HepG2 (cell line): Measurements from ENCODE around the gene AGRN. TPM values are rescaled to one million over a fixed set of nuclear protein-coding genes. Genes with fewer than 3 reads are reported as not detected.

Experiments used
- ATAC-seq: fragments of 200-7000 bp; cut with Tn5 transposase; 3 replicates; pipeline ENCODE4 v1.9.1; 2020; ENCODE audit warnings: mild to moderate bottlenecking, moderate library complexity
- BruUV-seq: library from RNA; stranded (reverse); fragments of 400-500 nt; replicated peaks from 2 replicates; lab custom pipeline; 2021; lab: Mats Ljungman, UMichigan
- CTCF ChIA-PET: fragments of 300-600 bp; formaldehyde crosslinking; extraction: SDS; loops from one replicate; lab custom pipeline; 2021; ENCODE audit warnings: low total read pairs, inconsistent platforms, low intra/inter-chr PET ratio; lab: Yijun Ruan, JAX
- POLR2A ChIA-PET: fragments of 350-600 bp; sonication (Branson Sonifier 250); formaldehyde crosslinking; loops from one replicate; lab custom pipeline; 2020; ENCODE audit warnings: antibody characterized with exemption, inconsistent platforms; lab: Yijun Ruan, JAX
- DNase-seq: peaks from one replicate; pipeline ENCODE4 v3.0.0-alpha.2; 2015; ENCODE audit warnings: low spot score
- FAIRE-seq: peaks from 3 replicates; lab custom pipeline; 2011; peaks lifted over from hg19 to GRCh38; lab: Jason Lieb, UNC
- H2AFZ ChIP-seq: one replicate; pipeline ENCODE4 v1.6.1; 2011; ENCODE audit warnings: low read length, inconsistent platforms
- H3K27ac ChIP-seq: fragments of 300-600 bp; 3 replicates; pipeline ENCODE4 v1.8.0; 2011; ENCODE audit warnings: mixed run types, mild to moderate bottlenecking, mixed read lengths, low read length, inconsistent platforms; ENCODE audit not compliant: insufficient read depth; ENCODE audit errors: extremely low read length
- H3K27me3 ChIP-seq, 2 experiments: fragments of 200-600 bp in 1 of 2; 2 replicates in 1 of 2; 3 replicates in 1 of 2; pipeline versions ENCODE4 v1.6.0 to v1.8.0; 2011; ENCODE audit warnings: low read length in 2 of 2, mild to moderate bottlenecking in 2 of 2, moderate library complexity in 2 of 2, inconsistent platforms in 1 of 2; ENCODE audit not compliant: insufficient read depth in 2 of 2, control insufficient read depth in 1 of 2
- H3K36me3 ChIP-seq, 2 experiments: fragments of 200-600 bp in 1 of 2; replicated peaks in 1 of 2; 2 replicates in 1 of 2; 3 replicates in 1 of 2; pipeline versions ENCODE4 v1.5.1 to v1.8.0; 2011; ENCODE audit warnings: low read length in 2 of 2, inconsistent platforms in 1 of 2; ENCODE audit not compliant: insufficient read depth in 2 of 2, control insufficient read depth in 1 of 2
- H3K4me1 ChIP-seq: 2 replicates; pipeline ENCODE4 v1.5.1; 2012; ENCODE audit warnings: low read length, inconsistent platforms; ENCODE audit not compliant: insufficient read depth
- H3K4me2 ChIP-seq: 2 replicates; pipeline ENCODE4 v1.6.0; 2011; ENCODE audit warnings: low read depth, low read length, inconsistent platforms
- H3K4me3 ChIP-seq, 3 experiments: fragments of 200-600 bp in 1 of 3; sonication (generic), shearing (Covaris generic) in 1 of 3; replicated peaks in 1 of 3; 2 replicates each; pipeline ENCODE4 v1.5.1; 2011 to 2016; ENCODE audit warnings: low read length in 3 of 3, inconsistent platforms in 2 of 3, low read depth in 2 of 3, mild to moderate bottlenecking in 2 of 3, control low read depth in 1 of 3, mixed read lengths in 1 of 3; ENCODE audit not compliant: insufficient read depth in 1 of 3
- H3K79me2 ChIP-seq: one replicate; pipeline ENCODE4 v1.6.1; 2011; ENCODE audit warnings: low read length, inconsistent platforms; ENCODE audit not compliant: insufficient read depth
- H3K9ac ChIP-seq: 2 replicates; pipeline ENCODE4 v1.6.0; 2011; ENCODE audit warnings: mild to moderate bottlenecking, low read depth, low read length, inconsistent platforms; ENCODE audit not compliant: insufficient read depth
- H3K9me3 ChIP-seq: 2 replicates; pipeline ENCODE4 v1.5.1; 2012; ENCODE audit warnings: mild to moderate bottlenecking, low read length
- H4K20me1 ChIP-seq: 2 replicates; pipeline ENCODE4 v1.6.0; 2011; ENCODE audit warnings: inconsistent platforms, mild to moderate bottlenecking, low read length, moderate library complexity; ENCODE audit not compliant: insufficient read depth
- HNRNPL ChIP-seq: fragments of 200-400 bp; formaldehyde crosslinking; IDR thresholded peaks from 2 replicates; pipeline ENCODE4 v1.6.1; 2017; ENCODE audit warnings: mild to moderate bottlenecking, low read depth, low read length
- KDM2A ChIP-seq: sonication (generic); formaldehyde crosslinking; IDR thresholded peaks from 2 replicates; pipeline ENCODE4 v1.4.0; 2020; ENCODE audit warnings: low read depth, missing genetic modification reagents, borderline replicate concordance
- PBX2 ChIP-seq: IDR thresholded peaks from 2 replicates; pipeline ENCODE4 v1.6.1; 2016; ENCODE audit warnings: control low read depth
- ZBTB38 ChIP-seq: sonication (generic); formaldehyde crosslinking; IDR thresholded peaks from 2 replicates; pipeline ENCODE4 v1.5.1; 2020; ENCODE audit warnings: mild to moderate bottlenecking, missing genetic modification reagents
- ZKSCAN5 ChIP-seq: sonication (generic); formaldehyde crosslinking; IDR thresholded peaks from 2 replicates; pipeline ENCODE4 v1.5.1; 2020; ENCODE audit warnings: mild to moderate bottlenecking, missing genetic modification reagents
- ZMAT3 ChIP-seq: sonication (generic); formaldehyde crosslinking; conservative IDR thresholded peaks from 2 replicates; pipeline ENCODE4 v1.7.0; 2021; ENCODE audit warnings: missing genetic modification reagents
- ZNF329 ChIP-seq: sonication (generic); formaldehyde crosslinking; IDR thresholded peaks from 2 replicates; pipeline ENCODE4 v1.9.0; 2021; ENCODE audit warnings: low read depth, mild to moderate bottlenecking, missing genetic modification reagents
- ZNF335 ChIP-seq: sonication (generic); formaldehyde crosslinking; IDR thresholded peaks from 2 replicates; pipeline ENCODE4 v1.4.0; 2020; ENCODE audit warnings: missing genetic modification reagents
- ZNF7 ChIP-seq: IDR thresholded peaks from 2 replicates; pipeline ENCODE4 v1.6.1; 2016; ENCODE audit warnings: missing biosample characterization, missing genetic modification reagents
- WGBS: methylation state at CpG from one replicate; pipeline ENCODE4 v1.1.6; 2017; ENCODE audit warnings: low lambda C conversion rate; 5-methylcytosine and 5-hydroxymethylcytosine counted together
- in situ Hi-C: cut with HindIII; loops from 2 replicates; pipeline ENCODE4 v1.10.0; 2017; ENCODE audit warnings: low pct_unique_long_range_greater_than_20kb; ENCODE audit not compliant: extremely low pct_ligation_motif_present
- intact Hi-C: fragments of 100-400 bp; cut with micrococcal nuclease; formaldehyde crosslinking; loops from one replicate; pipeline ENCODE4 v1.10.0; 2022; ENCODE audit not compliant: unreplicated experiment
- polyA plus RNA-seq, 8 experiments: library from polyadenylated mRNA; depleted of rRNA in 3 of 8; stranded (reverse) in 7 of 8; unstranded in 1 of 8; fragments of >200 nt; fragmentation: Illumina TruSeq in 4 of 8; extraction: Trizol in 4 of 8; gene quantifications; 2 replicates each; pipeline versions ENCODE4 v1.2.1 to v1.2.3, GENCODE V29; 2011 to 2016; ENCODE audit warnings: low read depth in 4 of 8, missing spikeins in 1 of 8, mixed read lengths in 1 of 8; ENCODE audit not compliant: insufficient read depth in 1 of 8
- total RNA-seq, 5 experiments: library from RNA; depleted of rRNA; stranded (reverse); fragments of >200 nt; fragmentation: Illumina TruSeq; extraction: Trizol; gene quantifications; 2 replicates each; pipeline ENCODE4 v1.2.3, GENCODE V29; 2016; ENCODE audit warnings: low read depth in 1 of 5
- TF ChIP-seq, protein P1 (sequence below): sonication (generic); formaldehyde crosslinking; IDR thresholded peaks from 2 replicates; pipeline ENCODE4 v1.4.0; 2020; ENCODE audit warnings: missing genetic modification reagents
- TF ChIP-seq, protein P2 (sequence below): sonication (generic); formaldehyde crosslinking; IDR thresholded peaks from 2 replicates; pipeline ENCODE4 v1.8.0; 2022; ENCODE audit warnings: missing genetic modification reagents, mild to moderate bottlenecking, borderline replicate concordance

Gene AGRN
- total and polyA plus RNA-seq, 2 of the 13 experiments (the other 11 are each of a cell fraction or from before 2014, with no cell fraction given) = 29.8 to 65.2 TPM

- intact Hi-C loops (no loop called here), in situ Hi-C loops (no loop called here)
- no peaks in the 10 kb centered on the region for H3K79me2 ChIP-seq
- no peak overlapping the region for H3K4me3 ChIP-seq
- no peak for DNase-seq
- peaks cover 58% of the 10 kb centered on the region for H3K4me1 ChIP-seq
- no peak for FAIRE-seq
- no peaks in the 10 kb centered on the region for H4K20me1 ChIP-seq
- H3K4me2 ChIP-seq = no peak overlapping the region
- no peak overlapping the region for H3K27ac ChIP-seq
- CTCF ChIA-PET = no interaction called here
- no TSS peak for BruUV-seq
- 80% methylated on average over 5 of the region's 54 CpGs for WGBS
- H3K36me3 ChIP-seq = no peaks in the 10 kb centered on the region
- TF ChIP-seq HNRNPL (peak; percentile 55; the same call in 1 of the 2 replicates), ZNF329 (CRISPR knock-in tag) (no peak), PBX2 (no peak), ZNF7 (CRISPR knock-in tag) (no peak), ZKSCAN5 (no peak), ZNF335 (no peak)
- TF ChIP-seq, all 625 proteins: peak for 1
- no peak for ATAC-seq
- Histone ChIP-seq H2AFZ (no peak overlapping the region), H3K9me3 (no peaks in the 10 kb centered on the region), H3K27me3 (peaks cover 8 to 30% of the 10 kb centered on the region in 2 experiments; a peak in 4 of 5 replicates), H3K9ac (no peak overlapping the region)
- POLR2A ChIA-PET = interaction anchor here (1.0 to 1.1 kb wide), 2 partner anchors 8 to 12 kb away, joined by 3 read pairs; no protein-coding TSS in a partner anchor
These were observed 47.5 kb downstream of the AGRN start for GRCh38 chr1:1067284-1067859.

GRCh38 chr1:1067860-1068516 lies 48.1 kb downstream of the AGRN start:
- Histone ChIP-seq H3K79me2 (no peaks in the 10 kb centered on the region), H3K9me3 (no peaks in the 10 kb centered on the region), H4K20me1 (no peaks in the 10 kb centered on the region), H3K4me1 (peaks cover 58% of the 10 kb centered on the region), H3K9ac (no peak overlapping the region), H3K36me3 (no peaks in the 10 kb centered on the region), H3K4me3 (peak overlapping the region; percentile 16 to 89 (median 54); a peak in 2 of 6 replicates), H3K27ac (no peak overlapping the region), H3K4me2 (peak overlapping the region; percentile 41), H2AFZ (no peak overlapping the region), H3K27me3 (peaks cover 15 to 36% of the 10 kb centered on the region in 2 experiments; a peak in 4 of 5 replicates)
- DNase-seq = no peak
- FAIRE-seq = no peak
- ATAC-seq = no peak
- no TSS peak for BruUV-seq
- TF ChIP-seq, protein P1, sequence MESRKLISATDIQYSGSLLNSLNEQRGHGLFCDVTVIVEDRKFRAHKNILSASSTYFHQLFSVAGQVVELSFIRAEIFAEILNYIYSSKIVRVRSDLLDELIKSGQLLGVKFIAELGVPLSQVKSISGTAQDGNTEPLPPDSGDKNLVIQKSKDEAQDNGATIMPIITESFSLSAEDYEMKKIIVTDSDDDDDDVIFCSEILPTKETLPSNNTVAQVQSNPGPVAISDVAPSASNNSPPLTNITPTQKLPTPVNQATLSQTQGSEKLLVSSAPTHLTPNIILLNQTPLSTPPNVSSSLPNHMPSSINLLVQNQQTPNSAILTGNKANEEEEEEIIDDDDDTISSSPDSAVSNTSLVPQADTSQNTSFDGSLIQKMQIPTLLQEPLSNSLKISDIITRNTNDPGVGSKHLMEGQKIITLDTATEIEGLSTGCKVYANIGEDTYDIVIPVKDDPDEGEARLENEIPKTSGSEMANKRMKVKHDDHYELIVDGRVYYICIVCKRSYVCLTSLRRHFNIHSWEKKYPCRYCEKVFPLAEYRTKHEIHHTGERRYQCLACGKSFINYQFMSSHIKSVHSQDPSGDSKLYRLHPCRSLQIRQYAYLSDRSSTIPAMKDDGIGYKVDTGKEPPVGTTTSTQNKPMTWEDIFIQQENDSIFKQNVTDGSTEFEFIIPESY (CRISPR knock-in tag) = peak; percentile 73
- no peak for TF ChIP-seq ZMAT3 (CRISPR knock-in tag)
- 0 out of 2 replicates have a peak, but pooled peaks have one; percentile 23 for TF ChIP-seq KDM2A (CRISPR knock-in tag)
- TF ChIP-seq, protein P2, sequence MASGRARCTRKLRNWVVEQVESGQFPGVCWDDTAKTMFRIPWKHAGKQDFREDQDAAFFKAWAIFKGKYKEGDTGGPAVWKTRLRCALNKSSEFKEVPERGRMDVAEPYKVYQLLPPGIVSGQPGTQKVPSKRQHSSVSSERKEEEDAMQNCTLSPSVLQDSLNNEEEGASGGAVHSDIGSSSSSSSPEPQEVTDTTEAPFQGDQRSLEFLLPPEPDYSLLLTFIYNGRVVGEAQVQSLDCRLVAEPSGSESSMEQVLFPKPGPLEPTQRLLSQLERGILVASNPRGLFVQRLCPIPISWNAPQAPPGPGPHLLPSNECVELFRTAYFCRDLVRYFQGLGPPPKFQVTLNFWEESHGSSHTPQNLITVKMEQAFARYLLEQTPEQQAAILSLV (CRISPR knock-in tag) = no peak
- TF ChIP-seq ZBTB38 = peak; percentile 42; the same call in 1 of the 2 replicates
- WGBS = 51% methylated on average over 13 of the region's 32 CpGs
- POLR2A ChIA-PET = interaction anchor here (1.1 kb wide), 1 partner anchor 9 kb away, joined by 3 read pairs; no protein-coding TSS in a partner anchor
- in situ Hi-C loops = no loop called here
- intact Hi-C loops = no loop called here
- CTCF ChIA-PET = no interaction called here
